Measurements from ENCODE around the gene MBNL1. TPM values are rescaled to one million over a fixed set of nuclear protein-coding genes. Genes with fewer than 3 reads are reported as not detected.

Gene MBNL1
- total RNA-seq, 6 experiments from 2014 or later: 49.9 to 89.6 (median 63.2) TPM

DNA sequence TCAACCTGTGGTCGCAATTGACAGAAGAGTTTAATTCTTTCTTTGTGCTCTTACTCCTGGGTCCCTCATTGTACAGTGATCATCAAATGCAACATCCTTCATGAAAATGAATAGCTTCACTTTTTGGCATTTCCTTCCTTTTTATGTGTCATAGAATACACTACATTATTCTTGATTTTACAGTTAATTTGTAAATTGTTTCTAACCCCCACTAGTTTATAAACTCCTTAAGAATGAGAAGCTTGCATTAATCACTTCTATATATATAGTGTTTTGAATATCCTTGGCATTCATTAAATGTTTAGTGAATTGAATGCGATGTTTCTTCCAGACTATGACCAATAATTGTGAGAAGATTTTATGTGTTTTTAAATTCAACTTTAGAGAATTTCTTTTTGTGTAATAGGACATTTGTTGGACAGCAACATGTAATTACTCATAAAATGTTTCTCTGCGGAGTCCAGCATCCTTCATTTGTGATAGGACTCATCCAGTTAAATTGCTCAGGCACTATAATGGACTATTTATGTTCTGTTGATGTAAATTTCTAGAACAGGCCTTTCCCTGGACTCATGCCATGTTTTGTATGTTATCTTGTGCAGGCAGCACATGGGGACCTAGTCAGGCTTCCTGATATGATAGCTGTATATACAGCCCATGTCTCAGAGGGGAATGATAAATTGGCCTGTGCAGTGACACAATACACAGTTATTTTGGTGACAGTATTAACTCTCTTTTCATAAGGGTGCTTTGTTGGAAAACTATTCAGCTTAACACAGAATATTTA is 51.3 kb downstream of the MBNL1 start:
- WGBS (ENCODE audit: insufficient coverage, low coverage, low lambda C conversion rate, missing lambda C conversion rate): 76% methylated on average over 3 of the region's 3 CpGs
- no peaks in the 10 kb centered on the region for H3K36me3 ChIP-seq
- peaks cover 0 to 49% (median 6%) of the 10 kb centered on the region in 4 donors for H3K4me1 ChIP-seq
- H3K9me3 ChIP-seq: no peaks in the 10 kb centered on the region
- H3K4me3 ChIP-seq: no peak overlapping the region
- intact Hi-C loops (cut with DNase I): no loop called here
- DNase-seq: no peak
- TF ChIP-seq POLR2A (IDR thresholded peaks at IDR 0.05): no peak
- TF ChIP-seq, protein P1, sequence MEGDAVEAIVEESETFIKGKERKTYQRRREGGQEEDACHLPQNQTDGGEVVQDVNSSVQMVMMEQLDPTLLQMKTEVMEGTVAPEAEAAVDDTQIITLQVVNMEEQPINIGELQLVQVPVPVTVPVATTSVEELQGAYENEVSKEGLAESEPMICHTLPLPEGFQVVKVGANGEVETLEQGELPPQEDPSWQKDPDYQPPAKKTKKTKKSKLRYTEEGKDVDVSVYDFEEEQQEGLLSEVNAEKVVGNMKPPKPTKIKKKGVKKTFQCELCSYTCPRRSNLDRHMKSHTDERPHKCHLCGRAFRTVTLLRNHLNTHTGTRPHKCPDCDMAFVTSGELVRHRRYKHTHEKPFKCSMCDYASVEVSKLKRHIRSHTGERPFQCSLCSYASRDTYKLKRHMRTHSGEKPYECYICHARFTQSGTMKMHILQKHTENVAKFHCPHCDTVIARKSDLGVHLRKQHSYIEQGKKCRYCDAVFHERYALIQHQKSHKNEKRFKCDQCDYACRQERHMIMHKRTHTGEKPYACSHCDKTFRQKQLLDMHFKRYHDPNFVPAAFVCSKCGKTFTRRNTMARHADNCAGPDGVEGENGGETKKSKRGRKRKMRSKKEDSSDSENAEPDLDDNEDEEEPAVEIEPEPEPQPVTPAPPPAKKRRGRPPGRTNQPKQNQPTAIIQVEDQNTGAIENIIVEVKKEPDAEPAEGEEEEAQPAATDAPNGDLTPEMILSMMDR (IDR thresholded peaks at IDR 0.05): no peak
- ATAC-seq: peak in 3 of 4 donors; percentile 16 to 70 (median 26)
- H3K27ac ChIP-seq: no peak overlapping the region
- H3K27me3 ChIP-seq: no peaks in the 10 kb centered on the region

DNA sequence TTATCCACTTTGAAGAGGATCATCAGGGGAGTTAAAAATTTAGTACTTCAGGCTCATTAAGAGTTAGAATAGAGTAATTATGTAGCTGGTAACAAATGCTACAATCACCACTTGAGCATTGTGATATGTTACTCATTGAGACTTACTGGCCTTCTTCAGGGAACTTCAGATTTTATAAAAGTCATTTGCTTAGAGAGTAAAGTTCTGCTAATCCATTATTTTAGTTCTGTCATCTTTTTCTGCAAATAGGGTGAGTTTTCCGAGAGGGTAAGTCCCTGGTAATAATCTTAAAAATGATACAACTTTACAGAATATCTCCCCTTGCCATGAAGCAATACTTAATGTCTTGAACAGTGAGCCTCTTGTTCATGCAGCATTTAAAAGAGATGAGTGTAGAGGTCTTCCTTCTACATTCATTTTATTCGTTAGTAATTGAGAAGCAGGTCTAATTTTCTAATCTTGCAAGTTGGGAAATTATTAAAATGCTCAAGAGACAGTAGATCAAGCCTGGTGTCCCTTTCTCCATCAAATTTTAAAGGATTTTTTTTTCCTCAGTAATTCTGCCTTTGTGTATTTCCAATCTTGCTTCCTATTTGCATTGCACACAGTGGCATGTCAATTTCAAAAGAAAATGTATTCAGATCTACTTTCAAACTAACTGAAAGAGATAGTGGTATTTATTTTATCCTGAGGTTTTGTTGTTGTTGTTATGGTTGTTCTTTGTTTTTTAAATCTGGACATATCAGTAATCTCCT is 52.6 kb downstream of the MBNL1 start:
- H3K4me3 ChIP-seq: no peak overlapping the region
- H3K36me3 ChIP-seq: no peaks in the 10 kb centered on the region
- H3K9me3 ChIP-seq: no peaks in the 10 kb centered on the region
- H3K27ac ChIP-seq: peak overlapping the region in 1 of 3 donors; percentile 51
- 55% methylated on average over 2 of the region's 2 CpGs for WGBS (ENCODE audit: insufficient coverage, low coverage, low lambda C conversion rate, missing lambda C conversion rate)
- intact Hi-C loops (cut with DNase I): no loop called here
- TF ChIP-seq, protein P1 (IDR thresholded peaks at IDR 0.05): no peak
- no peak for TF ChIP-seq POLR2A (IDR thresholded peaks at IDR 0.05)
- peaks cover 0 to 37% (median 6%) of the 10 kb centered on the region in 4 donors for H3K4me1 ChIP-seq
- DNase-seq (no peak), ATAC-seq (no peak)
- no peaks in the 10 kb centered on the region for H3K27me3 ChIP-seq

DNA sequence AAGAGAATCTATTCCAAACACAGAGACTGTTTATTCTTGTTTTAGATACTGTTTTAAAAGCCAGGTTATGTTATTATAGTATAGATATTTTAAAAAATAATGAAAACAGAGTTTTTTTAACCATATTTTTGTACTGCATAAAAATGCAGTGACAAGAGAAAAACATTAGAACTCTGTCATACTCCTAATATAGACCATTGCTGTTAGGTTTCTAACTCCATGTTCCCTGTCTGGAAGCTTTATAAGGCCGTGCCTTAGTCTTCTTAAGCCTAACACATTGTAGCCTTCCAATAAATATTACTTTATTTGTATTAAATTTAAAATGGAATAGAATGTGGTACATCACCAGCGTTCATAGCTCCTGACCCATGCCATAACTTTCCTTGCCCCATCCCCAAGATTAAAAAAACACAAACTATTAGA is 53.2 kb downstream of the MBNL1 start:
- intact Hi-C loops (cut with DNase I): no loop called here

DNA sequence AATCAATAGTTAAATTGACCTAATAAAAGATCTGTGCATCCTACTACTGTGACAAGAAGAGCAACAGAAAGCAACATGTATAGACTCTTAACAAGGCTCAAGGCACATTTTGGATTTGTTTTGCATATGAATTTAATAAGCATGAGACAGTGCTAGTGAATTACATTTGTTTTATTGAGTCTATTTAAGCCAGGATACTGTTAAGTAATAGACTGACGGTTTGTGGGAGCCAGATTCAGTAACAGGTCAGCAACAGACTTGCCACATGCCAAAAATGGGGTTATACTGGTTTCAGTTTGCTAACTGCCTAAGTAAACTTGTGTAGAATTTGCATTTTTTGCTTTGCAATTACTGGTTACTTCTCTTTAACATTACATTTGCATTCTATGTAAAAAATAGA is 54.0 kb downstream of the MBNL1 start:
- H3K4me3 ChIP-seq: no peak overlapping the region
- peak overlapping the region; percentile 0 to 53 (median 51) for H3K27ac ChIP-seq
- ATAC-seq (peak; percentile 81 to 87 (median 84)), DNase-seq (no peak)
- H3K27me3 ChIP-seq: no peaks in the 10 kb centered on the region
- intact Hi-C loops (cut with DNase I): no loop called here
- no peaks in the 10 kb centered on the region for H3K36me3 ChIP-seq
- peaks cover 0 to 31% (median 6%) of the 10 kb centered on the region in 4 donors for H3K4me1 ChIP-seq
- no peak for TF ChIP-seq POLR2A (IDR thresholded peaks at IDR 0.05)
- TF ChIP-seq, protein P1 (IDR thresholded peaks at IDR 0.05): no peak
- no peaks in the 10 kb centered on the region for H3K9me3 ChIP-seq
- 0% methylated on average over 1 of the region's 1 CpG for WGBS (ENCODE audit: insufficient coverage, low coverage, low lambda C conversion rate, missing lambda C conversion rate)

More for the DNA sequence above, 53.2 kb downstream of the MBNL1 start:
- no peak for DNase-seq
- Histone ChIP-seq H3K9me3 (no peaks in the 10 kb centered on the region), H3K27me3 (no peaks in the 10 kb centered on the region), H3K27ac (peak overlapping the region in 2 of 3 donors; percentile 51 to 53), H3K4me3 (no peak overlapping the region), H3K4me1 (peaks cover 0 to 32% (median 6%) of the 10 kb centered on the region in 4 donors), H3K36me3 (no peaks in the 10 kb centered on the region)
- TF ChIP-seq POLR2A (IDR thresholded peaks at IDR 0.05): no peak
- TF ChIP-seq, protein P1 (IDR thresholded peaks at IDR 0.05): no peak
- ATAC-seq: peak in 1 of 4 donors; percentile 17
- 77% methylated on average over 2 of the region's 2 CpGs for WGBS (ENCODE audit: insufficient coverage, low coverage, low lambda C conversion rate, missing lambda C conversion rate)
